T-helper 2 cell treated with Interferon-gamma antibody and Interleukin-4, amounts not matched to agents 100 ng/mL and 5 ng/mL, for 36 hours (primary cell): ENCODE data around the gene ANKS1A. TPM values are rescaled to one million over a fixed set of nuclear protein-coding genes. Genes with fewer than 3 reads are reported as not detected.
"Not testable (repeated sequence)": the region's sequence is repeated elsewhere in the genome, so short reads cannot be mapped to it uniquely, and the experiment has no call there.

Experiments
- intact Hi-C: fragments of 100-400 bp; cut with micrococcal nuclease; formaldehyde crosslinking; loops from one replicate; pipeline ENCODE4 v1.15.1; 2023
- total RNA-seq: library from RNA; stranded (reverse); gene quantifications from 2 replicates; pipeline ENCODE4 v1.2.3, GENCODE V29; 2022

Gene ANKS1A, protein sequence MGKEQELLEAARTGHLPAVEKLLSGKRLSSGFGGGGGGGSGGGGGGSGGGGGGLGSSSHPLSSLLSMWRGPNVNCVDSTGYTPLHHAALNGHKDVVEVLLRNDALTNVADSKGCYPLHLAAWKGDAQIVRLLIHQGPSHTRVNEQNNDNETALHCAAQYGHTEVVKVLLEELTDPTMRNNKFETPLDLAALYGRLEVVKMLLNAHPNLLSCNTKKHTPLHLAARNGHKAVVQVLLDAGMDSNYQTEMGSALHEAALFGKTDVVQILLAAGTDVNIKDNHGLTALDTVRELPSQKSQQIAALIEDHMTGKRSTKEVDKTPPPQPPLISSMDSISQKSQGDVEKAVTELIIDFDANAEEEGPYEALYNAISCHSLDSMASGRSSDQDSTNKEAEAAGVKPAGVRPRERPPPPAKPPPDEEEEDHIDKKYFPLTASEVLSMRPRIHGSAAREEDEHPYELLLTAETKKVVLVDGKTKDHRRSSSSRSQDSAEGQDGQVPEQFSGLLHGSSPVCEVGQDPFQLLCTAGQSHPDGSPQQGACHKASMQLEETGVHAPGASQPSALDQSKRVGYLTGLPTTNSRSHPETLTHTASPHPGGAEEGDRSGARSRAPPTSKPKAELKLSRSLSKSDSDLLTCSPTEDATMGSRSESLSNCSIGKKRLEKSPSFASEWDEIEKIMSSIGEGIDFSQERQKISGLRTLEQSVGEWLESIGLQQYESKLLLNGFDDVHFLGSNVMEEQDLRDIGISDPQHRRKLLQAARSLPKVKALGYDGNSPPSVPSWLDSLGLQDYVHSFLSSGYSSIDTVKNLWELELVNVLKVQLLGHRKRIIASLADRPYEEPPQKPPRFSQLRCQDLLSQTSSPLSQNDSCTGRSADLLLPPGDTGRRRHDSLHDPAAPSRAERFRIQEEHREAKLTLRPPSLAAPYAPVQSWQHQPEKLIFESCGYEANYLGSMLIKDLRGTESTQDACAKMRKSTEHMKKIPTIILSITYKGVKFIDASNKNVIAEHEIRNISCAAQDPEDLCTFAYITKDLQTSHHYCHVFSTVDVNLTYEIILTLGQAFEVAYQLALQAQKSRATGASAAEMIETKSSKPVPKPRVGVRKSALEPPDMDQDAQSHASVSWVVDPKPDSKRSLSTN
- 6.8 and 7.2 TPM in 2 replicates for total RNA-seq

DNA sequence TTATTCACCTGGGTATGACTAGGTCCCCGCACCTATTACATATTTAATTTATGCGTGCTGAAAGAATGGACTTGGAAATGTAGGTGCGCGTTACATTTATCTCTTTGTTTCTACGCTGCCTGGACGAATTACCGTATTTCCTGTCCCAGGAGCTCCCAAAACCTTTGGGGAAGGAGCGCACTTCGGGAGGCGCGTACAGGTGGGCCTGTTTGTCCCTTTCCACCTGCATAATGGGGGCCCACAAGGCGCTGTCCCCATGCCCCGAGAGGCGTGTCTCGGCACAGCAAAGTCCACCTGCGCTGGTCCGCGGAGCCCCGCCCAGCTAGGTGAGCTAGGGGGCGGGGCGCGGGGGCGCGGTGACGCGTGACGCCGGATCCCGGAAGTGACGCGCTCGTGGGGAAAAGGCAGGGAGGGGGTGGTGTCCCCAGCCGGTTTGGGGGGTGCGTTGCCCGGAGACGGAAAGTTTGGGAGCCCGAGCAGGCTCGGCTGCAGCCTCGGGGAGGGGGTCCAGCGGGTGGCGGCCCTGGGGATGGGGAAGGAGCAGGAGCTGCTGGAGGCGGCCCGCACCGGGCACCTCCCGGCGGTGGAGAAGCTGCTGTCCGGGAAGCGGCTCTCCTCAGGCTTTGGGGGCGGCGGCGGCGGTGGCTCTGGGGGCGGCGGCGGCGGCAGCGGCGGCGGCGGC is at the start of gene ANKS1A:
TSS of gene ANKS1A (plus strand) at position 382 of the 682 bp plus-strand sequence. CDS start at position 530, 148 bp downstream.
- intact Hi-C loops = loop anchor here (1.0 to 2.0 kb wide), 3 partner anchors 96 to 640 kb away; partner anchors contain the start of genes SMIM29 and SNRPC

DNA sequence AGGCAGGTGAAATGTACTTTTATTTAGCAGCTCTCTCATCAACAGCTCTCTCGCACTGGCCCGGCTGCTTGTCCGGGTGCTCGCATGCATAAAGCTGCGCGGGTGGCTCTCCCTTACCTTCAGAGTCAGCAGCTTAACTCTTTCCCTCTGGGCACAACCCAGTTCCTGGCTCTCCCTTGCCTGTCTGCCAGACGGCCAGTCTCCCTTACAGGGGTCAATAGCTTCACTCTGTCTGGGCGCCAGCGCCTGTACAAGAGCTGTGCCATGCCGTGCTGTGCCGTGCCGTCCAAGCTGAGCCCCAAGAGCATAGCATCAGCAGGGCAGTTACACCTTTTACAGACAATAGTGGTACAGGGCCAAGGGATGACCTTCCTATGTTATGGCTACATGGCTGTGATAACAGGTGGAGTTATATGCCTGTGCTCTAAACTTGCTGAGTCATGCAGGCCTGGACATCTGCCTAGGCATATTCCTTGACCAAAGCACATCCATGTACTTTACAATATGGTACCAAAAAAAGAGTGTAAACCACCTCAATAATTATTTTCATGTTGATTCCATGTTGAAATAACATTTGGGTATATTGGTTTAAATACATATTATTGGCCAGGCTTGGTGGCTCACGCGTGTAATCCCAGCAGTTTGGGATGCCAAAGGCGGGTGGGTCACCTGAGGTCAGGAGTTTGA is 49.2 kb upstream of the ANKS1A start:
- intact Hi-C loops = no loop called here

DNA sequence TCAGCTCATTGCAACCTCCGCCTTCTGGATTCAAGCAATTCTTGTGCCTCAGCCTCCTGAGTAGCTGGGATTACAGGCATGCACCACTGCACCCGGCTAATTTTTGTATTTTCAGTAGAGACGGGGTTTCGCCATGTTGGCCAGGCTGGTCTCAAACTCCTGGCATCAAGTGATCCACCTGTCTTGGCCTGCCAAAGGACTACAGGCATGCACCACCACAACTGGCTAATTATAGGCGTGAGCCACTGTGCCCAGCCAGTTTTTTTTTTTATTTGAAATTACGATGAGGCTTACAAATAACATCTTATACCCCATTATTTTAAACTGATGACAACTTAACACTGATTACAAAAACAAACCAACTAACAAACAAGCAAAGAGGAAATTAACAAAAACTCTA is 40.0 kb upstream of the ANKS1A start:
- intact Hi-C loops = not testable (repeated sequence)

- intact Hi-C loops = no loop called here
These were observed 37.7 kb upstream of the ANKS1A start for GRCh38 chr6:34851361-34851760.

DNA sequence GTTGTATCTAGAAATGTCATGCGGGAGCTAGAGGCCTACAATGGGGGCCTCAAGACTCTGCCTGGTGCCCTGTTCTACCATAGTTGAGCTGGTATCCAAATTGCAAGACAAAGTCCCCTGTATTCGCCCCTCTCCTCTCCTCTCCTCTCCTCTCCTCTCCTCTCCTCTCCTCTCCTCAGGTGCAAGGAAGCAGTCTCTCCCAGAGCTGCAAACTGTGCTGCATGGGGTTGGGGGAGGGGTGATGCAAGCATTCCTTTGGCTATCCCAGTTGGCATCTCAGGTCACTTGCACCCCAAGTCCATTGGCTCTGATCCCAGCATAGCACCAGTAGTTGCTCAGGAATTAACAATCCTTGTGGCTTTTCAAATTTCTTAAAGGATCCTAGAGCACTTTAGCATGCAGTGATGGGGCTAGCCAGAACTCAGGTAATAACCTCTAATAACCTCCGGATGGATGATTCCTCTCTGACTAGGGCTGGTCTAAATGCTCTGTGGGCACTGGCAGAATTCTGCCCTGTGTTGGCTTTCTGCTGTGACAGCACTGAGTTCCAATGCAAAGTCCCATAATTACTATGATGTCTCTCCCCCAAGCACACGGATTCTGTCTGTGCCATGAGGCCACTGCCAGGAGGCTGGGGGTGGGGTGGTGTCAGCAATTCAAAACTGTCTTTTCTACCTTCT is 36.5 kb upstream of the ANKS1A start:
- intact Hi-C loops = no loop called here

DNA sequence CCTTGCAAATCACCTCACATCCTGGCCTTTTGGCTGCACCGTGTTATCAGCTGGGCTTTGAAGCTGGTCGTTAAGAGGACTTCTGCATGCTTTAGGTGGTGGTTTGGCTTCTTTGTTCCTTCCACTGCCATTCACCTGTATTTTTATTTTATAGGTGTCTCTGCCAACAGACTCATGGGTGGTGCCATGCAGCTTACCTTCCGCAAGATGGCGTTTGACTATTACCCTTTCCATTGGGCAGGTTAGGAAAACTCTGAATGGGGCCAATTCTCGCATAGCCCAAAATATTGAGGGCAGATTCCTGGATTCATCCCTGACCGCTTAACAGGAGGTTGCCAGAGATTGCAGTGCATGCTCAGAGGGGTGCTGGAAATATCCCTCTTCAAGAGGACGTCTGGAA is 33.6 kb upstream of the ANKS1A start:
- intact Hi-C loops = no loop called here

- intact Hi-C loops = no loop called here
These were observed 30.4 kb upstream of the ANKS1A start for GRCh38 chr6:34858681-34859080.

- intact Hi-C loops = no loop called here
These were observed 29.1 kb upstream of the ANKS1A start for GRCh38 chr6:34859951-34860350.

GRCh38 chr6:34860776-34861175 is 28.3 kb upstream of the ANKS1A start:
- intact Hi-C loops = no loop called here

- intact Hi-C loops = no loop called here
These were observed 25.0 kb upstream of the ANKS1A start for GRCh38 chr6:34864007-34864406.

DNA sequence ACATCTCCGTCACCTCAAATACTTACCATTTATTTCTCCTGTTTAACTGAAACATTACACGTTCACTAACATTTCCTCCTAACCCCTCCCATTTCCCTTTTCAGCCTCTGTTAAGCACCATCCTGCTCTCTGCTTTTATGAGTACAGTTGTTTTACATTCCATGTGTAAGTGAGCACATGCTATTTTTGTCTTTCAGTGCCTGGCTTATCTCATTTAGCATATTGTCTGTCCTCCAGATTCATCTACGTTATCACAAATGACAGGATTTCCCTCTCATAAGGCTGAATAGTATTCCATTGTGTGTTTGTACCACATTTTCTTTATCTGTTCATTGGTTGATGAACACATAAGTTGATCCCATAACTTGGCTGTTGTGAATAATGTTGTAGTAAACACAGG is 23.9 kb upstream of the ANKS1A start:
- intact Hi-C loops = no loop called here

GRCh38 chr6:34866509-34866908 is 22.5 kb upstream of the ANKS1A start:
- intact Hi-C loops = no loop called here

GRCh38 chr6:34867484-34867883 is 21.6 kb upstream of the ANKS1A start:
- intact Hi-C loops = no loop called here

GRCh38 chr6:34871853-34872252 is 17.2 kb upstream of the ANKS1A start:
- intact Hi-C loops = no loop called here

- intact Hi-C loops = no loop called here
These were observed 16.7 kb upstream of the ANKS1A start for GRCh38 chr6:34872332-34872731.

DNA sequence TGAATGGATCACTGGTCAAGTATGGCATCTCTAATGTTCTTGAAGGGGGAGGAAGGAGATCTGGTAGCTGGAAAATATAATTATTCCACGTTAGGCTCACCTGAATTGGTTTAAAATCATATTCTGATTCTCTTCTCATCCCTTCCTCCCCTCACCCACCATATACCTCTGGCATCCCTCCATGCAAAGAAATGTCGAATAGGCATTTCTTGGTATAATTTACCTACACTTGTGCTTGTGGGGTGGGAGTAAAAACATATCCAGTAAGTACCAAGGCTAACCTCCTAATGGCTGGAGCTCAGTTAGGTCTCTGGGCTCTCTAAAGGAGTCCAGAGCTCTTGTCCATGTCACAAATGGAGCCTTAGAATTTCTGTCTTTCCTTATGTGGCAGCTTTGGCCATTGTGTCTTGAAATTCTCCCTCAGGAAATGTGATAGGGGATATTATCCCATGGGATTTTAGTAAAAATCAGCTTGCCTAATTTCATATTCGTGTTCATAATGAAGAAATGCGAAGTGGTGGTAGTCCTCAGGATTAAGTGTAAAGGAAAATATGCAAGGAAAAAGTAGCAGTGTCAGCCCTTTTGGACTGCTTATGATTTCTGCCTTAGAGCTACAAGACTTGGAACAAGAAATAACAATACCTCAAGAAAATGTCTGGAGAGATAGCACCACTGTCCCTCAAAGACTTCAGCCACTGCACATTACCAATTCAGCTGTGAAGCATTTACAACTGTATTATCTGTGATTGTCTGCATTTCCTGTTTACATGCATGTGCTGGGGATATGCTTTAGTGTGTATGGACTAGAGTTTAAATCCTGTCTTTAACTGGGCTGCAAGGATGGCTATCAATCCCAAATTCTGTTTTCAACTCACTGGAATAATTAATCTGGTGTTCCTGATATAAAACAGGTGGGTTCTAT is 13.5 kb upstream of the ANKS1A start:
- intact Hi-C loops = no loop called here

GRCh38 chr6:34876472-34876871 is 12.6 kb upstream of the ANKS1A start:
- intact Hi-C loops = no loop called here

- intact Hi-C loops = no loop called here
These were observed 11.8 kb upstream of the ANKS1A start for GRCh38 chr6:34877259-34877658.
